ENCODE results near the gene MPDZ.

DNA sequence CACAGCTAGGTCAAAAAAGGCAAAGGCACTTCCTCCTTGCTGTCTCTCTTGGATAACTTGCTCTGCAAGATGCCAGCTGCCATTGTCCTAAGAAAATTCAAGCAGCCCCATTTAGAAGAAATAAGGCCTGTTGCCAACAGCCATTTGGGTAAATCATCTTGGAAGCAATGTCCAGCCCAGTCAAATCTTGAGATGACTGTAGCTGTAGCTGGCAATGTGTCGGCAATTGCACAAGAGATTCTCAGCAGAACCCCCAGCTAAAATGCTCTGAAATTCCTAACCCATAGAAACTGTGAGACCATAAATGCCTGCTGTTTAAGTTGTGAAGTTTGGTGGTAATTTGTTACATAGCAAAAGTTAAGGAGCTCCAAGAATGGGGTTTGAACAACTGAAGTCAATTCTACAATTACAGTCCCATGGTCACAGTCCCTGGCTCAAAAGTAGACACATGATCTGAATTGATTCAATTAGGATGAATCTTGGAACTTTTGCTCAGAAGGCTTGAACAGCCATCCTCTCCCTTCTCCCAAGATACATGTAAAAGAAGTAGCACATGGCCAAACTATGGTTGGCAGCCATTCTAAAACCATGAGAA, 151.1 kb downstream of the MPDZ start:
- TF ChIP-seq, protein P1, sequence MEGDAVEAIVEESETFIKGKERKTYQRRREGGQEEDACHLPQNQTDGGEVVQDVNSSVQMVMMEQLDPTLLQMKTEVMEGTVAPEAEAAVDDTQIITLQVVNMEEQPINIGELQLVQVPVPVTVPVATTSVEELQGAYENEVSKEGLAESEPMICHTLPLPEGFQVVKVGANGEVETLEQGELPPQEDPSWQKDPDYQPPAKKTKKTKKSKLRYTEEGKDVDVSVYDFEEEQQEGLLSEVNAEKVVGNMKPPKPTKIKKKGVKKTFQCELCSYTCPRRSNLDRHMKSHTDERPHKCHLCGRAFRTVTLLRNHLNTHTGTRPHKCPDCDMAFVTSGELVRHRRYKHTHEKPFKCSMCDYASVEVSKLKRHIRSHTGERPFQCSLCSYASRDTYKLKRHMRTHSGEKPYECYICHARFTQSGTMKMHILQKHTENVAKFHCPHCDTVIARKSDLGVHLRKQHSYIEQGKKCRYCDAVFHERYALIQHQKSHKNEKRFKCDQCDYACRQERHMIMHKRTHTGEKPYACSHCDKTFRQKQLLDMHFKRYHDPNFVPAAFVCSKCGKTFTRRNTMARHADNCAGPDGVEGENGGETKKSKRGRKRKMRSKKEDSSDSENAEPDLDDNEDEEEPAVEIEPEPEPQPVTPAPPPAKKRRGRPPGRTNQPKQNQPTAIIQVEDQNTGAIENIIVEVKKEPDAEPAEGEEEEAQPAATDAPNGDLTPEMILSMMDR (IDR thresholded peaks at IDR 0.05; ENCODE audit: insufficient read depth, low read depth, low read length) = no peak
- no peak for TF ChIP-seq EZH2 (IDR thresholded peaks at IDR 0.05; ENCODE audit: insufficient read depth, low read length)

Measured in astrocyte (in vitro differentiated cells and primary cell).